ENCODE data around the gene ZNF700.
A peak's percentile ranks its signal among the peaks of the same experiment; 100 is the strongest.

The ZNF700 gene

GRCh38 chr19:11963566-11964355, 38.9 kb downstream of the ZNF700 start:
- TF ChIP-seq CTCF (conservative IDR thresholded peaks at IDR 0.05; ENCODE audit: control insufficient read depth, insufficient read depth, low read depth, low read length) = peak; percentile 77
- H3K4me3 ChIP-seq (ENCODE audit: control insufficient read depth, low read depth, low read length) = no peak overlapping the region

GRCh38 chr19:11964496-11964857, 39.6 kb downstream of the ZNF700 start:
- peak; percentile 17 for TF ChIP-seq CTCF (conservative IDR thresholded peaks at IDR 0.05; ENCODE audit: control insufficient read depth, insufficient read depth, low read depth, low read length)
- no peak for DNase-seq (ENCODE audit: low read depth)
- H3K4me3 ChIP-seq (ENCODE audit: control insufficient read depth, low read depth, low read length) = peak overlapping the region; percentile 69

More at GRCh38 chr19:11963566-11964355, 38.9 kb downstream of the ZNF700 start:
- peak; percentile 66 for DNase-seq (ENCODE audit: low read depth)

GRCh38 chr19:11964858-11965645, 40.1 kb downstream of the ZNF700 start, which contains the start of gene ZNF763:
Gene ZNF763 (plus strand): TSS chr19:11965040. CDS start chr19:11965209, 169 bp downstream.
- DNase-seq (ENCODE audit: low read depth) = peak; percentile 63
- no peak for TF ChIP-seq CTCF (conservative IDR thresholded peaks at IDR 0.05; ENCODE audit: control insufficient read depth, insufficient read depth, low read depth, low read length)

GRCh38 chr19:11970174-11970573, 45.3 kb downstream of the ZNF700 start:
- TF ChIP-seq CTCF (conservative IDR thresholded peaks at IDR 0.05; ENCODE audit: control insufficient read depth, insufficient read depth, low read depth, low read length) = no peak
- DNase-seq (ENCODE audit: low read depth) = no peak
- no peak overlapping the region for H3K4me3 ChIP-seq (ENCODE audit: control insufficient read depth, low read depth, low read length)

More at GRCh38 chr19:11964858-11965645, 40.1 kb downstream of the ZNF700 start, which contains the start of gene ZNF763:
- H3K4me3 ChIP-seq (ENCODE audit: control insufficient read depth, low read depth, low read length) = peak within 1 kb of the TSS; percentile 69

GRCh38 chr19:11971041-11971440, 46.1 kb downstream of the ZNF700 start:
- DNase-seq (ENCODE audit: low read depth) = no peak
- H3K4me3 ChIP-seq (ENCODE audit: control insufficient read depth, low read depth, low read length) = no peak overlapping the region
- TF ChIP-seq CTCF (conservative IDR thresholded peaks at IDR 0.05; ENCODE audit: control insufficient read depth, insufficient read depth, low read depth, low read length) = no peak

GRCh38 chr19:11973019-11973810, 48.3 kb downstream of the ZNF700 start:
- TF ChIP-seq CTCF (conservative IDR thresholded peaks at IDR 0.05; ENCODE audit: control insufficient read depth, insufficient read depth, low read depth, low read length) = no peak
- no peak for DNase-seq (ENCODE audit: low read depth)
- no peak overlapping the region for H3K4me3 ChIP-seq (ENCODE audit: control insufficient read depth, low read depth, low read length)
